NK-92 (cell line): ENCODE results near the gene GAL3ST3.
"Not testable (repeated sequence)": the region's sequence is repeated elsewhere in the genome, so short reads cannot be mapped to it uniquely, and the experiment has no call there.

ENCODE experiments used
- DNase-seq: peaks from one replicate; lab custom pipeline; 2025; ENCODE audit not compliant: unreplicated experiment; lab: John Stamatoyannopoulos, UW

Gene GAL3ST3

DNA sequence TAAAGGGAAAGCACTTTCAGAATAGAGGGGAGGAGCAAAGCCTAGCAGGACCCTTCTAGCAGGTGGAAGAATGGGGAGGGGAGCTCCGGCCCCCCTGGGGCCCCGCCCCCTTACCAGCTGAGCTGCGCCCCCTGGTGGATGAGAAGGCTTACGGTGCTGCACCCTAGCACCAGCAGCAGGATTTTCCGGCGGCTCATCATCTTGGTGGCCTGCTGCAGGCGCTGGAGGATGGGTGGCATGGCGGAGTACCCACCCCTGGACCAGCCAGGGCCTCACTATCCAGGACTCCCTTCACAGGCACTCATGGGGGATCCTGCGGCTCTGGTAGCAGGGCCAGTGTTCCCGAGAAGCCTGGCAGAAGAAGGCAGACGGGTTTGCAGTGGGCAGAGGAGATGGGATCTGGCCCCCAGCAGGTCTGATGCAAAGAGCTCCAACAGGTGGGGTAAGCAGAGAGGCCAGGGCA is 3.8 kb downstream of the GAL3ST3 start:
- no peak for DNase-seq

DNA sequence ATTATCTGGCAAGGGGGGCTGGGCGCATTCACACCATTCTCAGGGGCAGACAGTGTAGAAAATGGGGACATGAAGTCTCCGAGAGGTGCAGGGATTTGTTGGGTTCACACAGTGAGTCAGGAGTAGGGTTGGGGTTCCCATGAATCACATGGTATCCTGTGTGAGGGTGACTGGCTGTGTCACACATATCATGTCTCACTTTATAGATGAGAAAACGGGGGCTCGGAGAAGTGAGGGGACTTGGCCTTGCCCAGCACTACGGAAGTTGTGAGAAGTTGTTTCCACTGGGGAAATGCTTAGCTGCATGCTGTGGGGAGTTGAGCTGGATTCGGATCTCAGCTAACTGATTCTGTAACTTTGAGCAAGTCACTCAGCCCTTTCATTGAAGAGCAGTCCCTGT is 4.2 kb downstream of the GAL3ST3 start:
- DNase-seq, result no peak

DNA sequence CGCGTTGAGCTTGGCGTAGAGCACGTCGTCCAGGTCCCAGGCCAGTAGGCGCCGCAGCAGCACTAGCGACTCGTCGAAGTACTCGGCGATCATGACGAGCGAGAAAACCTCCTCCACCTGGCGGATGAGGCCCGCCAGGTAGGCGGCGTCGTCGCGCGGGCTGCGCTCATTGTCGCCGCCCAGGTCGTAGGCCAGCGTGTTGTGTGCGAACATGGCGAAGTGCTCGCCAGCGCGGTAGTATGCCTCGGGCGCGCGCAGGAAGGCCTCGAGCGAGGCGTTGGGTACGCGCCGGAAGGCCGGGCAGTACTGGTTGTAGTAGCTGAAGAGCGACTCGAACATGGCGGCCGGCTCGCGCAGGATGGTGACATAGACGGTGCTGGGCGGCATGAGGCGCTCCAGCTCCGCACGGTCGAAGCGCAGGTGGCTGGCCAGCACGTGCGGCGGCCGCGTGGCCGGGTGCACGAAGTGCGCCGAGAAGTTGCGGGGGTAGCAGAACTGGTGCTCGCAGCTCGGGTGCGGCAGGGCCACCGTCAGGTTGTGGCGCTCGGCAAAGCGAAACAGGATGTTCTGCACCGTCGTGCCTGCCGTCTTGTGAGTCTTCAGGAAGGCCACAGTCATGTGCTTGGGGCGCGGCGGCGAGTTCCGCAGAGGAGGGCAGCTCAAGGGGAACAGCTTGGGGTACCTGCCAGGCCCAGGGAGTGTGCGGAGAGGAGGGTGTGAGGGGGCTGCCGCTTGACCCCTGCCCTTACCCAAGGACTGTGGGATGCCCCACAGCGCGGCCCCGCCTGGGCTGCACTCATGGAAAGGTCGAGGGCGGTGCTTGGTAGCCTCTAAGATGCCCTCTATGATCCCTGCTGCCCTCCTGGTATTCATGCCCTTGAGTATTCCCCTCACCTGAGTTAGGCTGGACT is 5.7 kb downstream of the GAL3ST3 start:
- no peak for DNase-seq

DNA sequence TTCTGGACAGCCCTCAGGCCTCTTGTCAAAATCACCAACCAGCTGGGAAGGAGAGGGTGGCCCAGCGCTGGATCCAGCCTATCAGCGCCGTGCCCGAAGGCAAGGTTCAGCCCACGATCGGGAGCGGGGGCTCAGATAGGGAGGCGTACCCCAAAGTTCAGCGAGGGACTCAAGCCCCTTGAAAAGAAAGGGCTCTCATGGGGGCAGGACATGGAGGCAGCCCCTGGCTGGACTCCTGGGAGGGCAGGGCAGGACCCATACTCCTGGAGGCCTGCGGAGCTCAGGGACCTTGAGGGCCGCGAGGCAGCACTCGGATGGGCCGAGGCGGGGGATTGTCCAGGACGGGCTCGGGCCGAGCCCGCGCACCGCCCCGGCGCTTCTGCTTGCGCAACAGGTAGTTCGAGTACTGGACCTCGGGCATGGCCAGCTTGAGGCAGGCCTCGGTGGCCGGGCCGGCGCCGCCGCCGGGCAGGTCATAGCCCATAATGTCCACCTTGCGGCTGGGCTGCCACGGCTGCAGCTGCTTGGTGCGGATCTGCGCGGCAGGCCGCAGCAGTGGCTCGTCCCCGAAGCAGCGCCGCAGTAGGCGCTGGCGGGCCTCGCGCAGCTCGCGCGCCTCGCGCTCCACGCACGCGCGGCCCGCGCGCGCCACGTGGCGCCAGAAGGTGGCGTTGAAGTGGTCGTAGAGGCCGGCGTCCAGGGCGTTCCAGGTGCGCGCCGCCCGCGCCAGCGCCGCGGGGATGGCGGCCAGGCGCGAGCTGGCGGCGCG is 6.5 kb downstream of the GAL3ST3 start:
- DNase-seq, result no peak

DNA sequence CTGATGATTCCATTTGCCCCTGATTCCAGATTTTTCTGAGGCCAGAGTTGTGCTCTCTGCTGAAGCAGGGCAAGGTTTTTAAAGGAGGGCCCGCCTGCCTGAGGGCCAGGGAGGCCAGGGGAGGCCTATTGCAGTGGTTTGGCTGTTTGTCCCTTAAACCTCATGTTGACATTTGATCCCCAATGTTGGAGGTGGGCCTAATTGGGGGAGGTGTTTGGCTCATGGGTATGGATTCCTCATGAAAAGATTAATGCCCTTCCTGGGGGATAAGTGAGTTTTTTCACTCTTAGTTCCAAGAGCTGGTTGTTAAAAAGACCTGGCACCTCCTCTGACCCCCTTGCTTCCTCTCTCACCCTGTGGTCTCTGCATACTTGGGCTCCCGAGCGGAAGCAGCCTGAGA is 9.2 kb downstream of the GAL3ST3 start:
- no peak for DNase-seq

DNA sequence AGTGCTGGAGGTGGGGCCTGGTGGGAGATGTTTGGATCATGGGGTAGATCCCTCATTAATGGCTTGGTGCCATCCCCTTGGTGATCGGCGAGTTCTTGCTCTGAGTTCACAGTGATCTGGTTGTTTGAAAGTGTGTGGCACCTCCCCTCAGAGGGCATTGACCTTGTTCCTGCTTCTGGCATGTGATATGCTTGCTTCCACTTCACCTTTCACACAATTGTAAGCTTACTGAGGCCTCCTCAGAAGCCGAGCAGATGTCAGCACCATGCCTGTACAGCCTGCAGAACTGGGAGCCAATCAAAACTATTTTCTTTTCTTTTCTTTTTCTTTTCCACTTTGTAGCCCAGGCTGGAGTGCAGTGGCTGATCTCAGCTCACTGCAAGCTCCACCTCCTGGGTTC is 11.6 kb downstream of the GAL3ST3 start:
- no peak for DNase-seq

DNA sequence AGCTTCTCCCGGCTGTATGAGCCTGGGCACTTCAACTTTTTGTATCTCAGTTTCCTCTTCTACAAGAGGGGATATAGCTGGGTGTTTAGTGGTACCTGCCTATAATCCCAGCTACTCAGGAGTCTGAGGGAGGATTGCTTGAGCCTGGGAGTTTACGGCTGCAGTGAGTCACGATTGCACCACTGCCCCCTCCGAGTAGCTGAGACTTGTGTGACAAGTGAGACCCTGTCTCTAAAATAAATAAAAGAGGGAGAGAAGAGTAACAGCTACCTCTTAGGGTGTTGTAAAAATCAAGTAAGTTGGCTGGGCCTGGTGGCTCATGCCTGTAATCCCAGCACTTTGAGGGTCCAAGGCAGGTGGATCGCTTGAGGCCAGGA is 12.6 kb downstream of the GAL3ST3 start:
- DNase-seq, result no peak

DNA sequence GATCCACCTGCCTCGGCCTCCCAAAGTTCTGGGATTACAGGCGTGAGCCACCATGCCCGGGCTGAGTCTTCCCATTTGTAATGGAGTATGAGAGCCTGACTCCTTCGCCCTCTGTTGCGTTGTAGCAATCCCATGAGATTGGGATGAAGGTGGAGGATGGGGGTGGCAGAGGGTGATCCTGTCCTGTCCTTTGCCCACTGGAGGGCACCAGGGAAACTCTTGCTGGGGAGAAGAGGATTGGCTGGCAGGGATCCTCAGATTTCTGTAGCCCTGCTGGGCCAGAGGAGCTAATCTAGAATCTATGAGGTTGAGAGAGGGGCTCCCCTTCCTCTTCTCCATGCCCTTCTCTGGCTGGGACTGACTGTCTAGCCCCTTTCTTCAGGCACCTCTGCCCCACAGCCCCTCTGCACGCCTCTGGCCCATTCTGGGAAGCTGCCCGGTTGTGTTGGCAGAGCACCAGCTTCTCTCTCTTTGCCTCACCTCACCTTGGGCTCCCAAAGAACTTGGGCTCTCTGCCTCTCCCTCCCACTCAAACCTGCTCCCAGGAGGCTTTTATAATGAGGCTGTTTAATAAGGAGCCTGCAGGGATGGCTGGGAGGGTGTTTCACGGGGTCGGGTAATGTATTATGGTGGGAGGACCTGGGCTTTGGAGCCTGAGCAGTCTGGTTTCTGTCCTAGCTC is 13.2 kb downstream of the GAL3ST3 start:
- no peak for DNase-seq

DNA sequence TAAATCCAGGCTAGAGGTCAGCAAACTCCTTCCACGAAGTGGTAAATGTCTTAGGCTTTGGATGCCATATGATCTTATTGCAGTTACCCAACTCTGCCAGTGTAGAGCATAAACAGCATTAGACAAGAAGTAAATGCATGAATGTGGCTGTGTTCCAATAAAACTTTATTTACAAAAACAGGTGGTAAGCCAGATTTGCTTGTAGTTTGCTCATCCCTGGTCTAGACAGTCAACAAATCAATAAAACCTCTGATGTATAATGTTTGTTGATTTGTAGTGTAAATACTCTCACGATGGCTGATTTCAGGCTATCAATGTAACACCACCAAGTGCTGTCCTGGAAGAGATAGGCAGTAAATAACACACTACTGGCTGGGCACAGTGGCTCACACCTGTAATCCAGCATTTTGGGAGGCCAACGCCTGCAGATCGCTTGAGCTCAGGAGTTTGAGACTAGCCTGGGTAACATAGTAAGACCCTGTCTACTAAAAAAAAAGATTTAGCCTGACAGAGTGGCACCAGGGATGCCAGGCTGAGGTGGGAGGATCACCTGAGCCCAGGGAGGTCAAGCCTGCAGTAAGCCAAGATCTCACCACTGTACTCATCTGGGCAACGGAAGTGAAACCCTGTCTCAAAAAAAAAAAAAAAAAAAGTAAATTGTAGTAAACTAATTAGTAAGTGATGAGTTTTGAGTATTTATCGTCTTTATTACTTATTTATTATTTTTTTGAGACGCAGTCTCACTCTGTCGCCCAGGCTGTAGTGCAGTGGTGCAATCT is 15.8 kb downstream of the GAL3ST3 start:
- no peak for DNase-seq

DNA sequence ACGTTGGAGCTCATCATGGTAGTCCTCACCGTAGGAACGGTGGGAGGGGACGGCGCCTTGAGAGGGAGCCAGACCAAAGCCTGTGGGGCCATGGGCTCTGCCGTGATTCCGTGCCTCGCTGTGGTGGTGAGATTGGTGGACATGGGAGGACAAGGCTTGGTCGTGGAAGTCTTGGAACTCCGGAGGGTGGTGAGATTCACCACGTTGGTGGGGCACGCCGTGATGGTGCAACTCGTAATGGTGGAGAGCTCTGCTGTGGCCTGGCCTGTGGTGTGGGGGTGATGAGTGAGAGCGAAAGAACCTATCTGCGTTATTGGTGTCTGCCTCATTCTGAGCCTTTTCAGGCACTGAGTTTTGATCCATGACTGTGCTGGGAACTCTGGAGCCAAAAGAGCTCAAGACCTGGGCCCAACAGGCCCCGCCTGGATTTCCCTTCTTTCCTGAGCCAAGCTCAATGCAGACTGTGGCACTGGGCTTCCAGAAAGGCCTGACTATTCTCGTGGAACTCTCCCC is 22.9 kb downstream of the GAL3ST3 start, which contains the start of gene CATSPER1:
Gene CATSPER1, minus strand, starts transcription at position 463 of the 513 bp plus-strand sequence. Its CDS starts 100 bp downstream, at position 363.
- no peak for DNase-seq

DNA sequence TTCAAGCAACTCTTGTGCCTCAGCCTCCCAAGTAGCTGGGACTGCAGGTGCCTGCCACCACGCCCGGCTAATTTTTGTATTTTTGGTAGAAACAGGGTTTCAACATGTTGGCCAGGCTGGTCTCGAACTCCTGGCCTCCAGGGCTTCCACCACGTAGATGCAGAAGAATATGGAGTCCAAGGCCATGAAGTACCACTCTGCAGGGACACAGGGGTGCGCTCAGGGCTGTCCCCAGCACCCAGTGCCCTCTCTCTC is 25.8 kb downstream of the GAL3ST3 start:
- not testable (repeated sequence) for DNase-seq

DNA sequence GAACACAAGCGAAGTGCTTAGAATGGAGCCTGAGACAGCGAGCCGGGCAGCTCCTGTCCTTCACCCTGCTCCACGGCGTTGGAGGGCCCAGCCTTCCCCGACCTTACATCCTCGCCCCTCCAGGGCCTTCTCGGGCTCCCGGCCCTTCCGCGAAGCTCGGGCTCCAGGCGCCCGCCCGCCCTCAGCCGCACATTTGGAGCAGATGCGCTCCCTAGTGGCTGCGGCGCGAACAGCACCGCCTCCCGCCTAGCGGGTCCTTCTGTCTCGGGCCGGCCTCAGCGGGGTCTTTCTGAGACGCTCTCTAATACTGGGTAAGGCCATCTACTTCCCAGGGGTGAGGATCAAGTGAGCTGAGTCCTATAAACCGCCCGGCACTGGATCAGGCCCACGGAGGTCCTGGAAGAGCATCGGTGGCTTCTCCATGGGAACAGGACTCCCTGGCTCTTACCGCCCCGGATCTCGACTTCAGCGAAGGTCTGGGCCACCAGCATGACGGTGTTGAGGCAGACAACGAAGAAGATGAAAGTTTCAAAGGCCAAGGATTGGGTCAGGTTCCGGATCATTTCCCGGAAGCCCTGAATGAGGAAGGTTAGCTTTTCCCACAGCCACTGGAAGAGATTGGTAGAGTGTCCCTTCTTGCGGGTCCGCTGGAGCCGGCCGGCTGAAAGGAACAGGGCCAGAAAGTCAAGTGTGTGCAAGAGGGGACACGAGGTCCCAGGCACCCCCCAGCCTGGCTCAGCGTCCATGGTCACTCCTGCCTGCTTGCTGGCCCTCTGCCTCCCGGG is 26.4 kb downstream of the GAL3ST3 start:
- DNase-seq, result no peak

DNA sequence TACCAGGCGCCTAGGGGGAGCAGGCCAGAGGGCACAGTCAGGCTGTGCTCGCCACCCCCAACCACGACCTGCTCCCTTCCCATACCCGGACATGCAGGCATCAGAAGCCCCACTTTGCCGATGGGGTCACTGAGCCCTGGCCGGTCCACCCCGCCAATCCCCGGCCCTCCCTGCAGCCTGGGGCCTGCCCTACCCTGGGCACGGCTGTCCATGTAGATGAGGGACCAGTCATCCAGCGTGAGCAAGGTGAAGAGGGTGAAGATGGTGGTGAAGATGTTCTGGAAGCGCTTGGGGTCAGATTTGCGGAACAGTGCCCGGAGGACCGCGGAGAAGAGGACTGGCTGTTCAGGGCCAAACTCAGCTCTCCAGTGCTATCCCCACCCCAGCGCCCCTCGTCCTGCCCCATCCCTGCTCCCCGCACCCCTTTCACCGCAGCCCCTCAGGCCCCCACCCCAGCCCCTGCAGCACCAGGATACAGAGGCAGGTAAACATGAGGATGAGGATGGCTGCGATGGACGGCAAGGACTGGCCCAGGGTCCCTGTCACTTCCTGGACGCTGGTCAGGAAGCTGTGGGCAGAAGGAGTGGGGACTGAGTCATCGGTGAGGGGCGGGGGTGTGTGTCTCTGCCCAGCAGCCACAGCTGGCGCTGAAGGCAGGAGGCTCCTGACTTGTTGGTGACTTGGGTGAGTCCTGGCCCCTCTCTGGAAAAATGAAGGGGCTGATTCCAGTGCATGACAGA is 28.2 kb downstream of the GAL3ST3 start:
- DNase-seq, result no peak

DNA sequence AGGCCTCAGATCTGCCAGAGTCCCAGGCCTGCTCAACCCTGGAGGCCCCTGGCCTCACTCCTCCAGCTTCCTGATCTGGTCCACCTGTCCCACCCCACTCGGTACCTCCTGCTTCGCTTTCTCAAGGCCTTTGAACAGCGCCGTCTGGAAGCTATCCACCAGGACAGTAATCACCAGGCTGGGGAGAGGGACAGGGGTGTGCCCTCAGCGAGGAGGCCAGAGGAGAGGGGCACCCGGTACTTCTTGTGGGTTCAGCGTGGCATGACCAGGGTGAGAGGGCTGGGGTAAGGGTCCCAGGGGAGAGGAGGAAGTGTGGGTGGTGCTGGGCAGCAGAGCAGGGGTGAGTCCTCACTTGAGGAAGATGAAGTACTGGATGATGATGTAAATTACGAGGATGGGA is 28.7 kb downstream of the GAL3ST3 start:
- DNase-seq, result no peak

DNA sequence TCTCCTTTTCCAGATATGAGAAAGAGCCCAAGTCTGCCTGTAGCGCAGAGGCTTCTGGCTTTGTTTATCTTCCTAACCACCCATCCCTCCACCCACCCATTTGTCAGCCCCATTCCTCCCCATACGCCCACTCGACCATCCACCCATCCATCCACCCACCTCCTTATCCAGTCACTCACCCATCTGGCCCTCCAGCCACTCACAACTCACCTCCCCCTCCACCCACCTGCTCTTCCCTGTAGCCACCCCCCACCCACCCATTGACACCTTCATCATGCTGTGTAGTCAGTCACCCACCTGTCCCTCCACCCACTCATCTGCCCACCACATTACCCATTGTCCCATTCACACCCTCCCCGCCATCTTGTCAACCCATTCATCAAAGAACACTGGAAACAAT is 31.6 kb downstream of the GAL3ST3 start:
- DNase-seq, result no peak

DNA sequence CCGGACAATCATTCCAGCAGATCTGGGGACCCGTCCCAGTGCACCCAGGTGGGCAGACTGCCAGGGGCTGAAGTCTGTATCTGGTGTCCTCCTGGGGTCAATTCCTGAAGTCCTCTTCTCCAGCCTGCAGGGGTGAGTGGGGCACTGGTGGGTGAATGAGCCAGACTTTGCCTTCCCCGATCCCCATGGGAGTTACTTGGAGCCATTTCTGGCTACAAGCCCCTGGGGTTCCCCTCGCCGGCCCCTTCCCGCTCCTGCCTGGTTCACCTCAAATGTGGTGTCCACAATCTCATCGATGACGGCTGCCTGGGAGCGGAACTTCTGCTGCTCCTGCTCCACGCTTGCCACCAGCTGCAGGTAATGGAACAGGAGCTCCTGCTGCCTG is 32.2 kb downstream of the GAL3ST3 start:
- no peak for DNase-seq

DNA sequence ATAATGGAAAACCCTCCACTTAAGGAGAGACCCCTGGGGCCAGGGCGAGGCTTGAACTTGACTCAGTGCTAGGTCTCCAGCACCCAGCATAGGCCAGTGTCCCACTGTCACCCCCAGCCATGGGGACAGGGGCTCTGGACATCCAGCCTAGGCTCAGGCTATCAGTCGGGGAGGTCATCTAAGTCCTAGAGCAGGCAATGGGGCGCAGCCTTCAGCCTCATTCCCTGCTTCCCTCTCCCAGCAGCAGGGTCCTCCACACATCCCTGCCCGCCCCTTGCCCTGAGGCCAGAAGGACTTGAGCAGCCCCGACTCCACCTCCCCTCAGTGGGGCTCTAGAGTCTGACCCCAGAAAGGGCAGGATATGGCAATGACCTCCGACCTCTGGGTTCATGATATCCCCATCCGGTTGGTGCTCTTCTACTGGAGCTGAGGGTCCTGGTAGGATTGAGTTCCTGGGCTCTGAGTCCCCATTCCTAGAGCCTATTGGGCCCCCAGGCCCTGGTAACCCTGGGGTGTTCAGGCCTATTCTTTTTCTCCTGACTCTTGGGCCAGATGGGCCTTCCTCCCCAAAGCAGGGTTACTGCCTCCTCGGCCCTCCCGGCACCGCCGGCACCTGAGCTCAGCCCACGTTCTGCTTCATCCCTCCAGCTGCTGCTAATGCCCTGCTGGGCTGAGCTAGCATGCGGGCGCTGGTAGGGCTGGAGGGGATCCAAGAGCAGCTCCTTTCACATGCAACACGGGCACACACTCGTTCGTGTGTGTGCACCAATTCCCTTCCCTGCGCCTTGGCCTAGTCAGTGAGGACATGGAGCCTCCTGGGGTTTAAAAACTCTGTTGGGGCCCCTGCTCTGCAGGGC is 32.8 kb downstream of the GAL3ST3 start:
- no peak for DNase-seq

DNA sequence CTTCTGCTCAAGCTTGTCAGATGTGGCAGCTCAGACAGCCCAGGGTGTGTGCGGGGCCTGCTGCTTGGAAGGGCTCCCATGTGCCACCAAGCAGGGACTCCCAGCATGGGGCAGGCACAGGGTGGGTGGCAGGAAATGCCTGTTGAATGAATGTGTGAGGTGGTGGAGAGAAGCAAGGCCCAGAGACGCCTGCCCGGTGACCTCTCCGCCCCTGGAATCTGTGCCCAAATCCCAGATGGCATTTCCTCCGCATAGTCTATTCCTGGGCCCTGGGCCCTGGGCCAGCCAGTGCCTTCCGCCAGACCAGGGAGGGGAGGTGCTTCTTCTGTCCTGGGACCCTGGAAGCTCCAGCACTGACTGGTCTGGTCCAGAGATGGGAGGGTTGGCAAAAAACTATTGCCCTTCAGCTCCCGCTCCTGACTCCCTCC is 33.5 kb downstream of the GAL3ST3 start:
- DNase-seq, result no peak
